NCI-H1048 (cell line): ENCODE results near the gene STAMBP.
"Not testable (repeated sequence)": the region's sequence is repeated elsewhere in the genome, so short reads cannot be mapped to it uniquely, and the experiment has no call there.

Source experiments
- DNase-seq: peaks from one replicate; lab custom pipeline; 2025; lab: John Stamatoyannopoulos, UW

STAMBP gene

DNA sequence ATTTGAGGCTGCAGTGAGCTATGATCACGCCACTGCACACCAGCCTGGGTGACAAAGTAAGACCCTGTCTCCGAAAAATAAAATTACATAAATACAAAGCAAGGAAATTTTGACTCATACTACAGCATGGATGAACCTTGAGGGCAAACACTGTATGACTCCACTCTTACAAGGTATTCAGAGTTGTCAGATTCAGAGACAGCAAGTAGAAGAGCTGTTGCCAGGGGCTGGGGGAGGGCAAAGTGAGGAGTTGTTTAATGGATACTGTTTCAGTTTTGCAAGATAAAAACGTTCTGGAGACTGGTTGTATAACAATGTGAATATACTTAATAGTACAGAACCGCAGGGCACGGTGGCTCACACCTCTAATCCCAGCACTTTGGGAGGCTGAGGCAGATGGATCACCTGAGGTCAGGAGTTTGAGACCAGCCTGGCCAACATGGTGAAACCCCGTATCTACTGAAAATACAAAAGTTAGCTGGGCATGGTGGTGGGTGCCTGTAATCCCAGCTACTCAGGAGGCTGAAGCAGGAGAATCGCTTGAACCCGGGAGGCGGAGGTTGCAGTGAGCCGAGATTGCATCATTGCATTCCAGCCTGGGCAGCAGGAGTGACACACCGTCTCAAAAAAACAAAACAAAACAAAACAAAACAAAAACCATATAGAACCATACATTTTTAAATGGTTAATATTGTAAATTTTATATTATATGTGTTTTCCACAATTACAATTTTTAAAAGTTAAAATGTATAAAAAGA lies 59.0 kb downstream of the STAMBP start:
- not testable (repeated sequence) for DNase-seq

DNA sequence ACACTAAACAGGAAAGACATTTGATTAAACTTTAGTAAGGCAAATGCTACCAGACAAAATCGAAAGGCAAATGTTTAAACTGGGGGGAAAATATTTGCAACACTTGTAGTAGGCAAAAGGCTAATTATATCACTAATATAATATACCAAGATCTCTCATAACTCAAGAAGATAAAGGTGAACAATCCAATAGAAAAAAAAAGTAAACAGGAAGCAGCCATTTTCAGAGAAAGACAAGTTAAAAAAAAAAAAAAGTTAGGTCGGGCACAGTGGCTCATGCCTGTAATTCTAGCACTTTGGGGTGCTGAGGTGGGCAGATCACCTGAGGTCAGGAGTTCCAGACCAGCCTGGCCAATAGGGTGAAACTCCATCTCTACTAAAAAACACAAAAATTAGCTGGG lies 59.6 kb downstream of the STAMBP start:
- DNase-seq: no peak

- no peak for DNase-seq
Measured at GRCh38 chr2:73889206-73889605, 60.4 kb downstream of the STAMBP start.

DNA sequence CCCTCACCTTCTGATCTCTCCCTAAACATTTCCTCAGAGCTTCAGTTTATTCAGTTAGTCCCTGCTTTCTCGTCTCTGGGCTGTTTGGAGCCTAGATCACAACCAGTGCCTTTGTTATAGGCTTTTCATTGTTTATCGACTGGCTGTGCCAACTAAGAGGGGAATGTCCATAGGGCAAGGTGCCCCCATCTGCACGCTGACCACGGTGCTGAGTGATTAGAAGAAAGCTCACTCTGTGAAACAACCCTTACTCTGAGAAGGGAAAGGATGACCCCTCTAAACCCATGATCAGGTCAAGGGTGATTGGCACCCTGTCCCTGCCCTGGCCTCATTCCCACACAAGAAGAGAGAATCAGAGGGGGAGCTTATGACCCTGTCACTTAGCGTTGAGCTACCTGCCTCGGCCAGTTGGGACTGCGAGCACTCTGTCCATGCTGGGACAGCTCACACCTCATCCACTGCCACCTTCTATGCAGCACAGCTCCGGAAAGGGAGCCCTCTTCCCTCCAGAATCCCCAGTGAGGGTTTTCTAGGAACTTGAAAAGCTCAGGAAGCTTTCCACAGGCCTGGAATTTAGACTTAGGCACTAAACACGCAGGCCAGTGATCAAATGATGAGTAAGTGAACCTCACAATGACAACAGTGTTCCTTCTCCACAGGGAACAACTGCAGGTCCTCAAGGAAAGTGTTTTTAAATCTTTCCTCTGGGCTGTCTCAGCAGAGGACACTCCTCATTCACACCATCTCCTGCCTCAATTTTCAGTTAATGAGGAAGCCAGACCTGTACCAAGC lies 61.7 kb downstream of the STAMBP start:
- no peak for DNase-seq

- no peak for DNase-seq
Measured at GRCh38 chr2:73891276-73891901, 62.6 kb downstream of the STAMBP start.

DNA sequence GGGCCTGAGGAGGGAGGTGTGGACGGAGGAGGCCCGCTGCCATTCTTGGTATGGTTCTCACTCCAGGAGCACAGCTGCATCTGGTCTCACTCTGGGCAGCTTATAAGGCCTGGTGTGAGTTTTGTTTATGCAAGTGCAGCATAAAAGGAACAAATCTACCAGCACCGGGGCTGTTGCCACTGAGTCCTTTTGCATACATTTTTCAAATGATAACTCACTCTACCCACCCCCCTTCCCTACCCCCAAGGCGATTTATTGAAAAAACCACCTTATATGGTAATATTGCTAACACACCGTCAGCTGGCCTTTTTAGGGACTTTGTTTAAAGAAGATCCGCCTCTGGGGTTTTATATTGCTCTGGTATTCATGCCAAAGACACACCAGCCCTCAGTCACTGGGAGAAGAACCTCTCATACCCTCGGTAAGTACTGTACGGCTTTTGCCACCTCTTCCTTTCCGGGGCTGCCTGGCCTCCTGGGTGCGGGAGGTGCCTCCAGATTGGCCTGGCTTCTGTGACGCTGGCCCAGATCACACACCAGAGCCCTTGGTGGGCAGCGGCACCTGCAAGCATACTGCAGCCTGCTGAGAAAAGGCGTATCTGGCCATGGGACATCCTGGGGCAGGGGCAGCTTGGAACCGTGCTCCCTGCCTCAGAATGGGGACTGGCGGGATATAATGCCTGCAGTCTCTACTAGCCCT lies 64.0 kb downstream of the STAMBP start, which contains the start of gene ACTG2:
Gene ACTG2, plus strand, starts transcription at position 378 of the 699 bp plus-strand sequence. CDS start 8,304 bp downstream, outside the sequence.
- no peak for DNase-seq

- DNase-seq: no peak
Measured at GRCh38 chr2:73893764-73894474, 65.2 kb downstream of the STAMBP start.

DNA sequence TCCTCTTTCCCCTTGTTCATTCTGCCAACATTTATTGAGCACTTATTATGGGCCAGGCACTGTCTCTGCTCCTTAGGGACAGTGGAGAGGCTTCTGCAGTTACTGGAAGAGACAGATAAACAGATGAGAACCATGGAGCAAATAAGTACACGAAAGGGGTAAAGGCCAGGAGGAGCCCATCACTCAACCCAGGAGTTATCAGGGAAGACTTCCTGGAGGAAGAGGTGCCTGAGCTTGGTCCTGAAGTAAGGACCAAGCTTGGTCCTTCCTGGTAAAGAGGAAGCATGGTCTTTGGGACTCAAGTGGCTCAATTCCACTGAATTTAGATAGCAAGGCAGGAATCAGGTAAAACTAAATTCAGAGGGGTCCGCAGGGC lies 65.7 kb downstream of the STAMBP start:
- DNase-seq: no peak

- no peak for DNase-seq
Measured at GRCh38 chr2:73894877-73895276, 66.1 kb downstream of the STAMBP start.

DNA sequence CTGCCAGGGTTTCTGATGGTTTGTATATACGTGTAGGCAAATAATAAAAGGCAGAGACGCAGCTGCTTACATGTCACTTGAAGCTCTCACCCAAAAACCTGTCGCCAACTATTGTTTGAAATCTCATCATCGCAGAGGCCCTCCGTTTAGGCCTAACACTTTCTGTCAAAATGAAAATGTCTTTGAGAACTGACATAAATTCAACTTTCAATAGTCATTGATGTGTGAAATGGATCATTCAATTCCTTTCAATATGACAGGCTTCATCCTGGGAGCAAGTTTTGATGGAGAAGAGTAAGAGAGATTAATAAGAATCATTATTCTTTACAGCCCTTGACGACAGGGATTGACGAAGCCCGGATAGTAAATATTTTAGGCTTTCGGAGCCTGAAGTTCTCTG lies 66.7 kb downstream of the STAMBP start:
- no peak for DNase-seq

DNA sequence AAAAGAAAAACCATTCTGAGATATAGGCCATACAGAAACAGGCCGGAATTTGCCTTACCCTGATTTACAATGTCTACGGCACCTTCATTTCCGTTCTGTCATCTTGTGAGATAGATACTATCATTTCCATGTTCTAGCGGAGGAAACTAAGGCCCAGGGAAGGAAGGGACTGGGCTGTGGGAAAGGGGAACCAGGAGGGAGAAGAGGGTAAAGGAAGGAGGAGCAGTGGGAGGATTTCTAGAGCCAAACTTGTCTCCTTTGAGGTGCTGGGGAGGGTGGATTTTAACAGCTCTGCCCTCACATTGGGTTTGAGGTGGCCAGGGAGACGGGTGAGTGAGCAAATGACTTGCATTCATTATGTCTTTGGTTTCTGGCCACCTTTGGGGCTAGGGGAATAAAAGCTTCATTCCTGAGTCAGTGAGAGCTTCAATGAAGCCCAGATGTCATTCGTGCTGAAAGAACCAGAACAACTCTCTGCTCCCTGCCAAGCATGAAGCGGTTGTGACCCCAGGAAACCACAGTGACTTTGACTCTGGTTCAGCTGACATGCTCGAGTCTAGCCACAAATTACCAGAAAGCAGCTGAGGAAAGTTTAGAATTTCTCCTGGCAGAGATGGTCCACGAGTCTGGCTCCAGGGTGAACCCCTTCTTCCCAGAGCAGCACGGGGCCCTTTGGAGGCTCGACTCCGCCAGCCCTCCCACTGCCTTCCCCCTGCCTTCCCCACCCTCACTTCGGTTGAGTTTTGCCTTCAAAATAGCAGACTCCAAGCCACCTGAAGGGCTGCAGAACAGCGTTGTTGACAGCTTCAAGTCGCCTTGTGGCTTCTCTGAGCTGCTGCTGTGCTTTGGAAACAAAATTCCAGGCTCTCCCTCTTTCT lies 67.8 kb downstream of the STAMBP start:
- no peak for DNase-seq

- no peak for DNase-seq
Measured at GRCh38 chr2:73897240-73897583, 68.5 kb downstream of the STAMBP start.

- DNase-seq: no peak
Measured at GRCh38 chr2:73897934-73898333, 69.2 kb downstream of the STAMBP start.

DNA sequence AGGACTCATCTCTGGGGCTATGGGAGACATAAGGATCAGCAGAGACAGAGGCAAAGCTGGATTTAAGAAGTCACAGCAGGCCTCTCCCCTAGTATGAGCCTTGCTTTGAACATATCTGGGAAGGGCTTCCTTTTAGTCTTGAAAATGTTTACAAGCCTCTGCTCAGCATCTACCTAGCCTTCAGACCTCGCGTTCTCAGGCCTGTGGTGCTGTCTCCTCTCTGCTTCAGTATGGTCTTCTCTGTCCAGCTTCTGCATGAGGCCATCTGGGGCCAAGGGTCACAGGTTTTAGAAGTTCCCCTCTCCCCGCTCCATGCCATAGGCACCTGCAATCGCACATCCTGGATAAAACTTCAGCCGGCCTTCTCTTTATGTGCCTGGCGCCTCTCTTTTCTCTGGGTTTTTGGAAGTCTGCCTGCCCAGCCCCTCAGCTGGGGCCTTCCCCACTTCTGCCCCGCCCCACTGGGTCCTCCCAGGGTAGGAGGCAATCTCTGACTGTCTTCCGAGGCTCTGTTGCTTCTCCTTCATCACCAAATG lies 71.1 kb downstream of the STAMBP start:
- no peak for DNase-seq

GRCh38 chr2:73901143-73901542 lies 72.4 kb downstream of the STAMBP start:
- no peak for DNase-seq

DNA sequence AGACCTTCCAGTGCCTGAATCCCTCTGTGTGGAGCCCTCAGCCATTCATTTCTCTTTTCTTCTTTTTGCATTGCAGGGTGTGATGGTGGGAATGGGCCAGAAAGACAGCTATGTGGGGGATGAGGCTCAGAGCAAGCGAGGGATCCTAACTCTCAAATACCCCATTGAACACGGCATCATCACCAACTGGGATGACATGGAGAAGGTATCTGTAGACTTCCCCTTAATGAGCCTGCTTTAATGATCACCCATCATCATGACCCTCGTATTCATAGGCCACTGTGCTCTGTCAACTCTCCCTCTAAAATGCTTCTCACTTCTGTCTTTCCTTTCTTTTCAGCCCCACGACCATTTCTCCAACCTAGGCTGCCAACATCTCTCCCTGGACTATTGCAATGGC lies 73.5 kb downstream of the STAMBP start:
- no peak for DNase-seq

GRCh38 chr2:73903313-73903712 lies 74.6 kb downstream of the STAMBP start:
- no peak for DNase-seq

- DNase-seq: not testable (repeated sequence)
Measured at GRCh38 chr2:73903949-73904613, 75.3 kb downstream of the STAMBP start.

- no peak for DNase-seq
Measured at GRCh38 chr2:73904952-73905351, 76.2 kb downstream of the STAMBP start.
